CD4-positive, alpha-beta T cell treated with Interferon gamma for 1 hour (primary cell): Measurements from ENCODE around the gene RPL7A.
"Not testable (repeated sequence)": the region's sequence is repeated elsewhere in the genome, so short reads cannot be mapped to it uniquely, and the experiment has no call there.

Source experiments
- DNase-seq: peaks from one replicate; pipeline ENCODE4 v3.0.0-alpha.2; 2020

RPL7A gene

GRCh38 chr9:133370685-133371084 lies 22.7 kb downstream of the RPL7A start:
- peak; percentile 36 for DNase-seq

- peak; percentile 50 for DNase-seq
Measured at GRCh38 chr9:133371261-133371711, 23.3 kb downstream of the RPL7A start.

- DNase-seq, result no peak
Measured at GRCh38 chr9:133372144-133372543, 24.1 kb downstream of the RPL7A start.

DNA sequence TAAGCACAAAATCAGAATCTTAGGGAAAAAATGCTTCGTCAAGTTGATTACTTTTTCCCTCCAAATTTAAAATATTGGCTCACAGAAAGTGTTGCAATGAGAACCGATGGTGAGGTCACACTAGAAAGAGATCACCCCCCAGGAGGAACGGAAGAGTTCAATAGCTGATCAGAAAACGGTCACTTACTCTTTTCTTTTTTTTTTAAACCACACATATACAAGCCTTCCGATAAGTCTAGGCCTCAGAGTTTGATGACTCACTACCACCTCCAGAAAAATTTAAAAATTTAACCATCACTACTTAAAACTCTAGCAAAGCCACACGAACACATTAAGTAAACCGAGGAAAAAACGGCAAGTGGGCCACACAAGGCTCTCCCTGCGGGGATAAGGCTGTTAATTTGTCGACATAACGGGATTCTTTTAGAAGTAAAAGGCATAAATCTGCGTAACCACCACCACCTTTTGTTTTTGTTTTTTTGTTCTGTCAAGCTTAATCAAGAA lies 26.6 kb downstream of the RPL7A start:
- DNase-seq, result no peak

GRCh38 chr9:133375116-133375723 lies 27.2 kb downstream of the RPL7A start:
- no peak for DNase-seq

DNA sequence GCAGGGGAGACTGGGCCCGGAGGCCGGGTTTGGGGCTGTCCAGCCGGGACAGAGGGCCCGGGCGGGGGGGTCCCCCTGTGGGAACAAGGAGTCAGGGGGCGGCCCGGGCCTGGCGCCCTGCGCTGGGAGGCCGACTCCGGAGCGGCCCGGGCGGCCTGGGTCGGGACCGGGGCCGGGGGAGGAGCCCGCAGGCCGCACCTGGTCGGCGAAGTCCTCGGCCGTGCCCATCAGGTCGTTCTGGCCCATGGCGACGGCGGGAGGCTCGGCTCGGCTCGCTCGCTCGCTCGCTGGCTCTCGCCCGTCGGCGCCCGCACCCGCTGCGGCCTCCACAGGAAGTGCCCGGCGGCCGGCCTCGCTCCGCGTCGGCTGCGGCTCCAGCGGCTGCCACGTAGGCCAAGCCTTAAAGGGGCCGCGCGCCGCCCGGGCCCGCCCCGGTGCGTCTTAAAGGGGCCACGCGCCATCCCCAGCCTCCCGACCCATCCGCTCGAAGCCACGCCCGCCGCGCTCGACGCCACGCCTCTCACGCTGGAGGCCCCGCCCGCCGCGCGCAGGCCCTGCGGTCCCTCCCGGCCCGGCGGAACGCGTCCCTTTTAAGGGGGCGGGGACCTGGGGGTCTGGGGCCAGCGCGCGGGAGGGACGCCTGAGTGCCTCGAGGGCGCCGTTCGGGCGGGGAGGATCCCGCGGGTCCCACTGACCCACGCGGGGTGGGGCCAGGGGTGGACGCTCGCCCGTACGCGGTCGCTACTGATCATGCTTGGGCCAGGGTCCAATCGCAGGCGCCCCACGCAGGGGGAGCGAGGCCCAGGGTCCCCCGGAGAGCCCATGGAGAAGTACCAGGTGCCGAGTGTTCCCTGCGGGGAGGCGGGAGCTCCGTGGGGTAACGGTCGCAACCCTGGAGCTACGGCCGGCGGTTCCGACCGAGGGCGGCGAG lies 28.0 kb downstream of the RPL7A start, which contains the start of the genes STKLD1 and SURF4:
STKLD1 (plus strand) TSS at position 643 of the 931 bp plus-strand sequence; CDS start at position 751, 108 bp downstream.
SURF4 (minus strand) TSS at position 337 of the 931 bp plus-strand sequence; CDS start at position 246, 91 bp downstream.
- DNase-seq, result peak; percentile 93

DNA sequence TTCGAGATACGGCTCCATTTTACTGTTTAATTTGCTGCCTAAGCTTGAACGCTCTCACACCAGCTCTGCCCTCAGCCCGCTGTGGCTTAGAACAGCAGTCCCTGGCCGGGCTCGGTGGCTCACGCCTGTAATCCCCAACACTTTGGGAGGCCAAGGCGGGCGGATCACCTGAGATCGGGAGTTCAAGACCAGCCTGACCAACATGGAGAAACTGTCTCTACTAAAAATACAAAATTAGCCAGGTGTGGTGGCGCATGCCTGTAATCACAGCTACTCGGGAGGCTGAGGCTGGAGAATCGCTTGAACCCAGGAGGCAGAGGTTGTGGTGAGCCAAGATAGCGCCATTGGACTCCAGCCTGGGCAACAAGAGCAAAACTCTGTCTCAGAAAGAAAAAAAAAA lies 29.3 kb downstream of the RPL7A start:
- not testable (repeated sequence) for DNase-seq

GRCh38 chr9:133377721-133378216 lies 29.8 kb downstream of the RPL7A start:
- DNase-seq, result no peak

DNA sequence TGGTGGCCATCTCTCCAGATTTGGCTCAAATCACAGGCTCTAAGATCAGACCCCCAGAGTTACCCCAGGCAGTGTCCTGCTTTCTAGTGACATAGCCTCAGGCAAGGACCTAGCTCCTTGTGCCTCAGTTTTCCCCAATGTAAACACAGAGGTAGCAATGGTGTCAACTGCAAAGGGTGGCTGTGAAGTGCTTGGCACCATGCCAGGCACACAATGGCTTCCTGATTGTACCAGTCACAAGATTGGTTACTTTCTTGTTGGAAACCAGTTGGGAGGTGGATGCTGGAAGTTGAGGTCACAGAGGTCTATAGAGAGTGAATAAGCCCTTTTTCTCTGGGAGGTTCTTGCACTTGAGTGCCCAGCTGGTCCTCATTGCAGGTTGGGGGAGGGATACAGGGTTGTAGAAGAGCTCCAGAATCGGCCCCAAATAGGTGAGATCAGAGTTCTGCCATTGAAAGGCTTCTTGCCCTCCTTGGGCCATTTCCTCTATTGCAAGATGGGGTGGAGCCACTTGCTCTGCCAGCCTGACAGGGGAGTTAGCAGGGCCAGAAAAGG lies 30.5 kb downstream of the RPL7A start:
- no peak for DNase-seq

- DNase-seq, result no peak
Measured at GRCh38 chr9:133379153-133380086, 31.4 kb downstream of the RPL7A start.

- no peak for DNase-seq
Measured at GRCh38 chr9:133380734-133381133, 32.7 kb downstream of the RPL7A start.

DNA sequence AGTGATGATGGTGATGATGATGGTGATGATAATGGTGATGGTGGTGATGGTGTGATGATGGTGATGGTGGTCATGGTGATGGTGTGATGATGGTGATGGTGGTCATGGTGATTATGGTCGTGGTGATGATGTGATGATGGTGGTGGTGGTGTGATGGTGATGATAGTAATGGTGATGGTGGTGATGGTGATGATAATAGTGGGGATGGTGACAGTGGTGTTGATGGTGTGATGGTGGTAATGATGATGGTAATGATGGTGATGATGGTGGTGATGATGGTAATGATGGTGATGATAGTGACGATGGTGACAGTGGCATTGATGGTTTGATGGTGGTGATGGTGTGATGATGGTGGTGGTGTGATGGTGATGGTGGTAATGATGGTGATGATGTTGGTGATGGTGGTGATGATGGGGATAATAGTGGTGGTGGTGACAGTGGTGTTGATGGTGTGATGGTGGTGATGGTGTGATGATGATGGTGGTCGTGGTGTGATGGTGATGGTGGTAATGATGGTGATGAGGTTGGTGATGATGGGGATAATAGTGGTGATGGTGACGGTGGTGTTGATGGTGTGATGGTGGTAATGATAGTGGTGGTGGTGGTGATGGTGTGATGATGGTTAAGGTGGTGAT lies 34.6 kb downstream of the RPL7A start:
- DNase-seq, result no peak

- DNase-seq, result no peak
Measured at GRCh38 chr9:133383438-133383837, 35.4 kb downstream of the RPL7A start.

DNA sequence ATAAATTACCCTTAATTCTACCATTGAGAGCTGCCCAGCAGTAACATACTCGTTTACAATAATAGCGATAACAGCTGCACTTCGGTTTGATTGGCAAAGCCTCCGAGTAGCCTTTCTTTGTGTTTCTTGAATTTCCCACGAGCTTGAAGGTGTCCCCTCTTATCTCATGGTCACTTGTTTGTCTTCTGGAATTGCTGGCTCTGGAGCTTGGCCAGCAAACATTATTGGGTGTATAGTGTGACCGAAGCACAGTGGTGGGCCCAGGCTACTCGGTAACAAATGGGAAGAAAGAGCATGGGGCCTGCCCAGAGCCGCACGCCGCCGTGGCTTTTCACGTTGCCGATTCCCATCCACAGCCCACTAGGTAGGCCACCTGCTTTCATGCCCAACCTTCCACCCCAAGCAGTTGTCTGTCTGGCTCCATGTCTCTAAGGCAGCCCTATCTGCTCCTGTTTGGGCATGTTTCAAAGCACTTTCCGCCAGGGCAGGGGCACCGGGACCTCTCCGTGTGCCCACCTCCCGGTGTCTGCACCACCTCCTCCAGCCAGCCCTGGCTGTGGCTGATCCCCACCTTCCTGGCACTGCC lies 36.8 kb downstream of the RPL7A start:
- DNase-seq, result no peak

DNA sequence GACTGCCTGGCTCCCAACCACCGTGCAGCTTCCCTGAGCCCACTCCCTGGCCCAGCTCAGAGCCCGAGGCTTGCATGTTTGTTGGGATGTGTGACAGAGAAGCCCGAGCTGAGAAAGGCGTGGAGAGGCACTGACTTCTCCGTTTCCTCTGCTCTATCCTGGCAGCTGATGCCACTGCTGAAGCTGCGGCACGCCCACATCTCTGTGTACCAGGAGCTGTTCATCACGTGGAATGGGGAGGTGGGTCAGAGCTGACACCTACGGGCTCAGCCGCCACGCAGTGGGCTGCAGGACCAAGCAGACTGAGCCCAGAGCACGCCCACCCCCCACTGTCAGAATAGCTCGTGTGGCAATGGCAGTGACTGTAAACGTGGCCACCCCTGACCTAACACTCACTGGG lies 37.4 kb downstream of the RPL7A start:
- DNase-seq, result no peak

GRCh38 chr9:133386338-133386737 lies 38.3 kb downstream of the RPL7A start:
- no peak for DNase-seq

GRCh38 chr9:133387680-133388079 lies 39.7 kb downstream of the RPL7A start:
- DNase-seq, result no peak

- DNase-seq, result no peak
Measured at GRCh38 chr9:133389025-133389557, 41.1 kb downstream of the RPL7A start.

DNA sequence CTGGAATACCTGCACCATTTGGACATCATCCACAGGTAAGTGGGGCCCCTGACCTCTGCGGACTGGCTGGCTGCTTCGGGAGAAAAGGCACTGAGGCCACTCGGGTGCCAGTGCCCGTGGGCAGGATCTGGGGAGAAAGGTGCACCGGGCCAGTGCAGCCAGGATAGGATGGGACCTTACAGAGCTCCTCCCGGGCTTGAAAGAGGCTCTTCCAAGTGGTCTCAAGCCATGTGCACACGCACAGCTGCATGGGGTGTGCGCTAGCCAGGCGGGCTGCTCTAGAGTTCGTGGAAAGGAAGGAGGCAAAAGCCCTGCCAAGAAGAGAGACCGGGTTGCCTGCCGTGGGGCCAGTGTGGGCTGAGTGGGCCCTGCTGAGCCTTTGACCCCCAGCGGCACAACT lies 41.5 kb downstream of the RPL7A start:
- DNase-seq, result no peak

- no peak for DNase-seq
Measured at GRCh38 chr9:133390713-133391112, 42.7 kb downstream of the RPL7A start.

- DNase-seq, result not testable (repeated sequence)
Measured at GRCh38 chr9:133391449-133391848, 43.4 kb downstream of the RPL7A start.
